HG02588 (cell line): ENCODE data around the gene SYT9.
A peak's percentile ranks its signal among the peaks of the same experiment; 100 is the strongest.

Source experiments
- ATAC-seq: cut with Tn5 transposase; IDR thresholded peaks from one replicate; pipeline ENCODE4 v1.9.1; 2021; ENCODE audit warnings: mild to moderate bottlenecking, moderate library complexity; ENCODE audit not compliant: unreplicated experiment

The SYT9 gene

DNA sequence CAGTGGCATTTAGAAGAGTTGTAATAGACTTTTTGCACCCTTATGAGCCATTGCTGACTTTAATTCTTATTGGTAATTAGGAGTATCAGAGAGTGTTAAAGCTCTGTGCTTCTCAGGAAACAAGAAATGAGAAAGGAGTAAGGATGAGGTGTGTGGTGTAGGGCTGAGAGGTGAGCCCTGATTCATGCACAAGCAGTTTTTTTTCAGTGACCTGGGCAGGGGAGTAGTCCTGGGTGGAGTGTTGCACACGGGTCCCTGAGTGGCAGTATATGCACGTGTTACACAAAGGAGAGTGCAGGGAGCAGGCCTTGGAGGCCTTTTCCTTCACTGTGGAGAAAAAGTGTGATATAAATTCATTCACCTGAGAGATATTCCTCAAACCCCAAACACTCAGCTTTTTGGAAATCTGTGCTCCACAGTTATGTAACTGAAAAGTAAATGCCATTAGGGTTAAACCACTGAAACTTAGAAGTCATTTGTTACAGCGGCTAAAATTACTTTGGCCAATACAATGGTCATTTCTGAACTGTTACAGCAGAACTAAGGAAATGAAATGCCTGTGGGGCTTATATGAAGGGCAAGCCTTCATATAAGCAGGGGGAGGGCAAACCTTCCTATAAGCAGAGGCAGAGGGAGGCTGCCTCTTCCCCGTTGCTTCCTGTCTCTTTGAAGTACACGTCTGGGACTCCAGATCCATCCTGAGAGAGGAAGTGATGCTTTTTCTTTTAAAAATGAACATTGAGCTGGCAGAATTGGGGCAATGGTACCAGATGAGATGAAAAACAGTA is 171.0 kb downstream of the SYT9 start:
- no peak for ATAC-seq

DNA sequence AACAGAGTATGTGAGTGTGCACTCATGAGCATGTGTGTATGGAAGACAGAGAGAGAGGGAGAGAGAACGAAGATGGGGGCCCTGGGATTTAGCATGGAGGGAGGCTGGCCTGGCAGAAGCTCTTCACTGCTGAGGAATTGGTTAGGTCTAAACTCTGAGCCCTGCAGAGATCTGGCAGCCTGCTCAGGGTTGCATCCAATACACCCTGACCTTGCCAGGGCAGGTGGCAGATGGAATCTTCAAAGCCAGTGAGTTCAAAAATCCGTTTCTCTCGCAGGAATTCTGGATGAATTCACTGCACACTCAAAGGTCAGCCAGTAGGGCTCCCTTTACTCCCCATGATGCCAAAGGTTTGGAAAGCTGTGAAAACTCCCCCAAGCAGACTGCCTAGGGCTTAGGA is 172.2 kb downstream of the SYT9 start:
- ATAC-seq: no peak

DNA sequence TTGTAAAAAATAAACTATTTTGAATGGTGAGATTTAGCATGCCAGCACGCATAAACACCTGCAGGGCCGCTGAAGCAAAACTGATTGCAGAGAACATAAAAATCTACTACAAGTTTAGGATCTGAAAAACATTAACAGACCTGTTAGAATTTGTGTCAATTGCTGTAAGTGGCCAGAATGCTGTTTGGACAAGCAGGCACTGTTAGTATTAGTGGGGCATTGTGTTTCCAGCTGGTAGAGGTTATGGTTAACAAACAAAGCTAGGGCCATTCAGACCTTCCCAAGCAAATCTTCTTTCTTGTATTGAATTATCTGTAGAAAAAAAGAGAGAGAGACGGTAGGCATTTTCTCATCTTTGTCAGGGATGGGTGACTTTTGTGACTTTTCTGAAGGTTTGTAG is 176.0 kb downstream of the SYT9 start:
- no peak for ATAC-seq

DNA sequence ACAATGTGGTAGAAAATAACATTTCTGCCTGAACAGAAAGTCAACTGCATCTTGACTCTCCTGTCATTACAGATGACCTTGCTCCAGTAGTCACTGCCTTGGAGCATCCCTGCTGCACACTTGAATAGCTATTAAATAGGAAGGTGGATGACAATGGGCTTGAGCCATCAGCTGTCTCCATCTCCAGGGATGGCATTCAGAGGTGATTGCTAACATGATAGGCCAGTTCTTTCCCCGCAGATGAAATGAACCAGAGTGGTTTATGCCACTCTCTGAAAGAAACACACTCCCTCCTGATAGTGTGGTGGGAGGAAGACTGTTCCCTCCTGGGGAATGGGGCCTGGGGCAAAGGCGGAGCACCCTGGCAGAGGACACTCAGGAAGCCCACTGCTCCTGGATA is 176.5 kb downstream of the SYT9 start:
- no peak for ATAC-seq

DNA sequence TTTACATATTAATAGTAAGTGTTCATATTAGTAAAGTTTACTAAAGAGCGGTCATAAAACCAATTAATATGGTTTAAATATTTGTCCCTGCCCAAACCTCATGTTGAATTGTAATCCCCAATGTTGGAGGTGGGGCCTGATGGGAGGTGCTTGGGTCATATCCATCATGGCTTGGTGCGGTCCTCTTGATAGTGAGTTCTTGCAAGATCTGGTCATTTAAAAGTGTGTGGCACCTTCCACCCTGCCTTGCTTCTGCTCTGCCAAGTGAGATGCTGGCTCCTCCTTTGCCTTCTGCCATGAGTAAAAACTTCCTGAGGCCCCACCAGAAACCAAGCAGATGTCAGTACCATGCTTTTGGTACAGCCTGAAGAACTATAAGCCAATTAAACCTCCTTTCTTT is 178.8 kb downstream of the SYT9 start:
- ATAC-seq: no peak

DNA sequence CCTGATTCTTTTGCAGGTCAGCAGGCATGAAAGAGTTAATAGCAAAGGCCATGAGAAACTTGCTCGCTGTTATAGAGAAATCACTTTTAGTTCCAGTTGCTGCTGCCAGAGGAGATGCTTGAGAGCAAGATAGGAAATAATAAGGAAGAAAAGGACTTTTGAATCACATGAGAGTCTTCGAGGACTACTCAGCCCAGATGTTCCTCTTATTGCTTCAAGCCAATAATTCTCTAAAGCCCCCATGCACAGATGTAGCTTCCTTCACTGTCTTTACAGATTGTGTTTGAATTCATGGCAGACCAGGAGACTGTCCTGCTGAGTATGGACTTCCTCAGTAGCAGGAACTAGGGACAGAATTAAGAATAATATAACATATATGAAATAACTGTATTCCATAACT is 183.5 kb downstream of the SYT9 start:
- no peak for ATAC-seq

DNA sequence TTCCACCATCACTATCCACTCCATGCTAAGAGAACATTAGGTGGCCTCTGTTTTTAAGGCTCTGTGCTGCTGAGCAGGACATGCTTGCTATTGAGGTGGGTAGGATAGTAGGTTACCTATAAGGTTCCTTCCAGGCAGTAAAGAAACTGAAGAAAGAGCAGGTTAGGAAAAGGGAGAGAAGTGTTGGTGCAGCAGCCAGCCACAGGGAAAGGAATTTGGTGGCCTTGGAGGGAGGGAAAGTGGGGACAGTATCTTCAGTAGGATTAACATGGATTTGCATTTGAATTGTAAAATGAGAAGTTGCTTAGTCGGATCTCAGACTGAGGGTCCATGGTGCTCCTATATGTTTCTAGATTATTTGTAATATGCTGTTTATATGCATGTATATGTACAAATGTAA is 184.4 kb downstream of the SYT9 start:
- no peak for ATAC-seq

DNA sequence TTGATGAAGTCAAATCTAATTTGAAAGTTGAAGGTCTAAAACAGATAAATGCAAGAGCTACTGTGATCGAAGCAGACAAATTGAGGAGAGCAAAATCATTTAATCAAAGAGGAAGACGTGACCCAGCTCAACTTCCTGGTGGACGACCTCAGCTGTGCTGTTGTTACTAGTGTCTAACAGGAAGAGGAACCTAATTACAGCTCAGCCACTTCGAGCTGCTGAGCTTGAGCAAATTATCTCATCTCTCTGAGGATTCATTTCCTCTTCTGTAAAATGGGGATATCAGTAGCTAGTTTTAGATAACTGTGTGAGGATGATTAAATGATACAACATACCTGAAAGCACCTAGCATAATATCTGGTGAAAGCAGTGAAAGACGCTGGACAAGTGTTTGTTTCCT is 185.0 kb downstream of the SYT9 start:
- no peak for ATAC-seq

DNA sequence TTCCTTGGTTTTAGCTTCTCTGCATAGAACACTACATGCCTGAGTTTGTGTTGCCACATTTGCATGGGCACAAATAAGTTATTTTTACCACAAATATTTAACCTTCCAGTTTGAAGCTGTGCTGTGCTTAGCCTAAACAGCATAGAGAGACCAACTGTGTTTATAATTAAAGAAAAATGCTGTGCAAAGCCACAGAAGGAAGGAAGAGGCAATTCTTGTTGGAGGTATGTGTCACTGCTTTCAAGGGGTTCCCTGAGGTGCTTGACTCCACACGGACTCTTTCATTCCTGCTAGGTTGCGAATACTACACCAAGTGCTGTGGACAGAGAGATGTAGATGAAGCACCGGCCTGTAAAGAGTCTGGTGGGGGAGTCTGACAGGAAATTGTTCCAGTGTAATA is 186.0 kb downstream of the SYT9 start:
- ATAC-seq: no peak

DNA sequence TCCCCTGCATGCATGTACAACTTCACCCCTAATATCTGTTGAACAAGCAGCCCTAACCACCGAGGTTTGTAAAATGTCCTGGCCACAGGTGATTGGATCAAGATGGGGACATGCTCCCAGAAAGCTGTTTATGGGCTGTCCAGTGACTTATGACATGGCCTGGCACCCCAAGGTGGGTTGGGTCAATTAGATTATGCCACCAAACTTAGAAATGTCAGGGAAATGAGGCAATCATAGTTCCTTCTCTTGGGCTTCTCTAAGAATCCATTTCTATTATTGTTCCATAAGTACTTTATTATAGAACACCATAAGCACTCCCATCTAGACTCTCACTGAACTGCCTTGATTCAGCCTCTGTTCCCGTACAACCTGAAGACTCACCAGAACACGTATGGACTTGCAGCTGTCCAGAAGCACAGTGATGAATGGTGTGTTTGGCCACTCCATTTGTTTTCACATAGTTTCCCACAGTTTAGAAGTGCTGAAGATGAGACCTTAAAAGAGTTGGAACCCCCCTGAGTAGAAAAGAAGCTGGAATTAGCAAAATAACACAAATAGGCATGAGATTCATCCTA is 188.1 kb downstream of the SYT9 start:
- ATAC-seq: no peak

DNA sequence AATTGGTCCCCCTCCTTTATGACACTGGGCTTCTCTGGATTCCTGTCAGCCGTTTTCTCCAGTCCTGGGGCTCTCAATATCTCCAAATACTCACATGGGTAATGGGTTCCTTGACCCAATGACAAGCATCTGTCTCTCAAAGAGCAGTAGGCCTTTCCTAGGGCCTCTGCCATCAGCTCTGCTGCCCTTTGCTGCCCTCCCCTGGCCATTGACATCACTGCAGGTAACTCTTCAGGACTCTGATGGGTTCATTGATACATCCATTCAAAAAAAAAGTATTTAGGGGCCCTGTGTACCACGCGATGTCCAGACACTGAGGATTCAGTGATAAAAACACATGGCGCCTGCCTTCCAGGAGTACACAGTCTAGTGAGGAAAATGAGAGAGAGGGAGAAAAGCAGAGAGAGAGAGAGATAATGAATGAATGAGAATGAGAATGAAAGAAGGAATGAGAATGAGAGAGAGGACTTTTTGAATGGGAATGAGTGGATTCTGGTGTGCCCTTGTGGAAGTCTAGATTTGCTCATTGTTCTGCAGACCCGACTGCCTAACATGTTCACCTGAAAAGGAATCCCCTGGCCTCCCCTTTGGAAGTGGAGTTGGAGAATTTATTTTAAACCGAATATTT is 191.0 kb downstream of the SYT9 start:
- ATAC-seq: peak; percentile 85

DNA sequence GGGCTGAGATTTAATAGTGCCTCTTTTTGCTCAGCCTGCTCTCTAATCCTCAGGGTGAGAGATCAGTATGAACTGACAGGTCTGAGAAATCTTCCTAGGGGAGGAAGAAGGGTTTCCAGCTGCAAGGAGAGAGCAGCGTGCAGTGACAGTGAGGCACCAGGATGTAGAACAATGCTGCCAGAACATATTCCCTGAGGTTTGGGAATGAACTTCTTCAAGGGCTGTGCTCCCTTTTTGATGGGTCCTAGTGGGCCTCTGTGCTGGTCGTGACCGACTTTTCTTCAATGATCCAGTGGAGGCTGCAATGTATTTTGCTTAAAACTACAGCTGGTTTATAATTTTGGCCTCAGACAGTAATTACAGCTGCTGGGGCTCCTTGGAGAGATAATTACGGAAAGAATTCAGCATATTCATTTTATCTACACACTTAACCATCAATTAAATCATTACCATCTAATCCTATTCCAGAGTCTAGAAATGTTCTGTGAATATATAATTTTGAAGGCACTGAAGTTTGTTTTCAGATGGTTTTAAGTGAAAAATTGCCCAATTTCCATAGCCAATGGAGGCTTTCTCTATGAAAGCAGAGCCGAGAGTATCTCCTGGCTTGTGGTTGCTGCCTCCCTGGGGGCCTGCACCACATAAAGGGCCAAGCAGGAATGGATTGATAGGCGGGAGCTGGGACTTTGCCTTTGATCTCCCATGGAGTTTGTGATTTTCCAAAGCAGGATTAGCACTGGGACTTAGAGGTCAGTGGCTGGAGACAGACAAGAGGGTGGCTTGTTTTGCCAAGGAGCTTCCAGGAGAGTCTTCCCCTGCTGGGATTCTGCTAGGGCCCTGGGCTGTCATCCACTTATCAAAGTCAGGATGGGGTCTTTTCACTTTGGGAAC is 192.6 kb downstream of the SYT9 start:
- no peak for ATAC-seq

DNA sequence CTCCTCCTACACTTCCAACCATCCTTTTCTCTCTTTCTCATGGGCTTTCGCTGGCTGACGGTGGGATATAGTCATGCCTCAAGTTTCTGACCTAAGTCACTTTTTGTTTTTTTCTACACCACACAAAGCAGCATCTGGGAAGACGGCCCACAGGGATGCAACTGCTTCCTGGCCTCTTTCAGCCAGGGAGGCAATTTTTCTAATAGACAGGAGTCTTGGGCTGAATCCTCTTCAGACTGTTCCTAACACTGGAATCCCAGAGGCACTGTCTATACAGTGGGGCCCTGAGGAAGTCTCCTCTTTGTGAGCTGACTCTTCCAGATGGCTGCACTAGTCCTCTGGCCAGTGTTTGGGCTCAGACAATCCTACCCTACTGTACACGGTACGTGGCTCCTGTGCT is 193.9 kb downstream of the SYT9 start:
- no peak for ATAC-seq

DNA sequence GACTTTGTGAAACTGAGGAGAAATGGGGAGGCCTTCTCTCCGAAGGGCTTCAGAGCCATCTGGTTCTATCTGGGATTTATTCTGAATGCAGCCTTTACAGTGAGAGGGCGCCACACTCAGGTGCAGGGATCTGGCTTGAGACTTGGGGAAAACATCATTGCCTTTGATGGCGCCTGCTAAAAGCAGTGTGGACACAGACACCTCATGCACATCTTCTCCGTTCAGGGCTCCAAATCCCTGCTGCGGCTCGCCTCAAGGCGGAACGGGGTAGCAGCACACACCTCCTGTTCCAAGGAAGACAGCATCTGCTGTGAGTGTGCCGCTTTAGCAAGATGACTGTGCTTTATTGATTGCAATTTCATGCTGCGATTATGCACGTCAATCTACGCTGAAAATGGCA is 196.5 kb downstream of the SYT9 start:
- no peak for ATAC-seq

DNA sequence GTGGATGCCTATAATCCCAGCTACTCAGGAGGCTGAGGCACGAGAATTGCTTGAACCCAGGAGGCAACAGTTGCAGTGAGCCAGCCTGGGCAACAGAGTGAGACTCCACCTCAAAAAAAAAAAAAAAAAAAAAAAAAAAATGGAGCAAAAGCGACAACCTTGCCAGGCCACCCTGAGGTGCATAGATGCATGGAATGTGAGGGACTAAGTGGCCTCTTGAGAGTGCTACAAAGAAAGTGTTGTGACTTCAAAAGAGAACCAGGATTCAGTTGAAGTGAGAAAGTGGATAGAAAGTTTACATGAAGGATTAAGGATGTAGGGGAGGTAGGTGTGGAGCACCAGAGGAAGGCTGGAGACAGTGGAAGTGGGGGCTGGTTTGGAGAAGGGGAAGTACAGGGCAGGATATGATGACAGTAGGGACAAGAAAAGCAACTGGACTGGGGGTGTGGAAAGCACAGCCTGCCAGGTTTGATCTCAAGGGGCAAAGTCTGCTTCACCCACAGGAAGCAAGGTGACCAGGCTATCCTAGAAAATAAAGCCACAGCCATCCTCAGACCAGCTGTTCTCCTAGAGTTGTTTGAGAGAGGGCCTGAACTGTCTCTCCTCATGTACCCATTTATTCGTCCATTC is 197.6 kb downstream of the SYT9 start:
- ATAC-seq: no peak

DNA sequence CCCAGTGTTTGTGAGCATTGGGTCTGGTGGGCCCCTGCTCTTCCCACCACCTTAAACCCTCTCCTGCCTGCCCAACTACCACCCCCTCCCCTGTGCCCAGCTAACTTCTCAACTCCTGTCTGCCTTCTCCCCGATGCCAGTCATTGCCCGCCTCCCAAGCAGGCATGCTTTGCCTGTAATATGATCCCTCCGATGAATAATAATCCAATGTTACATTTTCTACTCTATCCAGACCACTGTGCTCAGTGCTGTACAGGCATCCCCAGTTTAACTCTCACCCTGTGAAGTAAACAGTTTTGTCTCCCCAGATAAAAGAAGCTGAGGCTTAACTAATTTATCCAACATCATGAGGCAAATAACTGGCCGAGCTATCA is 198.1 kb downstream of the SYT9 start:
- no peak for ATAC-seq

DNA sequence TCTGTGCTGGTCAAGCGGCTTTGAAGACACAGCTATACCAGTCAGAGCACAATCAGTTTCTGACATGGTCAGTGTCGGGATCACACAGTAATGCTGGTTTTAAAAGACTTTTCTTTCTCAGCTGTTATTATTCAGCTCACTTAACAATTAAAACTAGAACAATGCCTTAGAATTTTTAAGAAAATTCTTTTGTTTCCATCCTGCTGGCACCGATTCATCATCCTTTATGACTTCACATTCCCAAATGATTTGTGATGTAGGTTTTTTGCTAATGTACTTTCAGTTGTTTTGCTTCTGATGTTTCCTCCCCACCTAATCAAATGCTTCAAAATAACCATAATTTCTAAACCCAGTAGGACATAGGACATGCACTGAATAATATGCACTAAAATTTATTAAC is 199.1 kb downstream of the SYT9 start:
- ATAC-seq: no peak

DNA sequence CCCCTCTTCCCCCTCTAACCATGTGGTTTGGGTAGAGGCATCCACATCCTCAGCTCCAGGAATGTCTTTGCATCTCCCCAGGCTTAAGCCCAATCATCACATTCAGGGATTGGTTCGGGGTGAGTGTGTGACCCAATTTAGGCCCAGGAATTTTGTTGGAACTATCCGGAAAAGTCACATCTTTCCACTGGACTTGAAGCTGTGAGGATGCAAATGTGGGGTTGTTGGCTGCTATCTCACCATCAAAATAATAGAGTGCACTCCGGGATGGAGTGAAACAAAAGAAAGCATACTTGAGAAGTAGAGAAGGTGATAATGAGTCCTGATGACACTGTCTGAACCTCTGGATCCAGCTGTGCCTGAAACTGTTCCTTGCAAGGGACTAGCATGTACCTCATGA is 199.8 kb downstream of the SYT9 start:
- ATAC-seq: no peak

DNA sequence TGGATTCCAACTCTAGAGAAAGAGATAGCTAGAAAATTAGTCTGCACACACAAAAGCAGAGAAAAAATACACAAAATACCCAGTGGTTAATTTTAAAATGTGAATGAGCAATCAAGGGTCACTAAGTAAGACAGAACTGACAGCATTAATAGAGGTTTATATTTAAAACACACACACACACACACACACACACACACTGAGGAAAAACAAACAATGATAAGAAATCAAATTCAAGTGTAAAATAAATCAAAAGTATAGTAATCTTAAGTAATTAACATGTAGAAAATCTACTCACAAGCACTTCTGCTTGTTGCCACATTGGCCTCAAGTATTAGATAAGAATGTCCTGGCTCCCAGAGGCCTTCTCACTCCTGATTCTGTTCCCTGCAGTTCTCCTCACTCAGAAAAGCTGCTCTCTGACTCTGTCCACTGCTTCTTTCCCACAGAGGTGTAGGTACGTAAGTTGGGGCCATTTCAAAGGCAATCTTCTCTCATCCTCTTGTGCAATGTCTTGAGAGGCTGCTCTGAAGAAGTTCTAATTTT is 200.3 kb downstream of the SYT9 start:
- no peak for ATAC-seq

DNA sequence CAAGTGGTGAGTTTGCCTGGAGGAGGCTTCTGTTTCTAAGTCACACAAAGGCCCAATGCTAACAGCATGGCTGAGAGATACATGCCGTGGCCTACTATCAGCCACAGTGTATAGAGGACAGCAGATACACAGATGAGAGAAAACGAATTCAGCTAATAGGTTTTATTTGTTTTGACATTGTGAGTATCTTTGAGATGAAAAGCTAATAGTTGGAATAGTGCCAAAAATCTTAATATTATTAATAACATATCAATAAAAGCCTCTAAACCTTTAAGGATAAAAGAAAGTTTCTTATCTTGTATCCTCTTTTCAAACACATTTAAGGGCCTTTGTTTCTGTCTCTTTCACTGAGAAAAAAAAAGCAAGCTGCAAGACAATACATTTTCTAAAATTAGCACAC is 203.2 kb downstream of the SYT9 start:
- no peak for ATAC-seq

DNA sequence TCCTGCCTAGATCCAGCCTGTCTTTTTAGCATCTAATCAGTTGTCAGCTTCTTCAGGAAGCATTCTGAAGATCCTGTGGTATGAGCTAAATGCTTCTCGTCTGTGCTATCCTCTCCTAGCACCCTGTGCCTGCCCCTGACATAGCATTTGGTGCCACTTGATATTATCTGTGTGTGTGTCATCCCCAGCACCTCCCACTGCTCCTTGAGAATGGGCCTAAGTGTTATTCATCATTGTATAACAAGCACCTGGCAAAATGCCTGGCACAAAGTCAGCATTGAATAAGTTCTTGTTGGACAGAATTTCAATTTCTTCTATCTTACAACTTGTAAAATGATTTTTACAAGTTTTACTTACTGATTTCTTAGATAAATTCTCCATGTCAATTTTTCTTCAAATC is 205.5 kb downstream of the SYT9 start:
- ATAC-seq: no peak
